GM23338 (cell line): Measurements from ENCODE around the gene HRAS. TPM values are rescaled to one million over a fixed set of nuclear protein-coding genes. Genes with fewer than 3 reads are reported as not detected.

ENCODE experiments used
- ATAC-seq: fragments of 200-7000 bp; cut with Tn5 transposase; 3 replicates; pipeline ENCODE4 v1.9.1; 2020
- DNase-seq: peaks from one replicate; pipeline ENCODE4 v3.0.0-alpha.2; 2015; ENCODE audit warnings: low spot score
- H2AFZ ChIP-seq: fragments of 200-600 bp; sonication (generic); 2 replicates; pipeline ENCODE4 v1.8.0; 2016; ENCODE audit warnings: antibody characterized with exemption, mild to moderate bottlenecking, moderate library complexity
- H3F3A ChIP-seq: fragments of 200-600 bp; sonication (generic); replicated peaks from 2 replicates; pipeline ENCODE4 v1.8.0; 2017; ENCODE audit warnings: antibody characterized with exemption, mixed run types, low read depth
- H3K27ac ChIP-seq: fragments of 200-600 bp; sonication (generic); 2 replicates; pipeline ENCODE4 v1.6.1; 2016; ENCODE audit warnings: low read depth
- H3K27me3 ChIP-seq: fragments of 200-600 bp; sonication (generic); 2 replicates; pipeline ENCODE4 v1.8.0; 2016; ENCODE audit warnings: mild to moderate bottlenecking, mixed run types, moderate library complexity; ENCODE audit not compliant: insufficient read depth
- H3K36me3 ChIP-seq: fragments of 200-600 bp; sonication (generic); 2 replicates; pipeline ENCODE4 v1.8.0; 2016; ENCODE audit warnings: mild to moderate bottlenecking; ENCODE audit not compliant: insufficient read depth
- H3K4me1 ChIP-seq: fragments of 200-600 bp; sonication (generic); 2 replicates; pipeline ENCODE4 v1.8.0; 2016; ENCODE audit warnings: mild to moderate bottlenecking, moderate library complexity; ENCODE audit not compliant: insufficient read depth
- H3K4me2 ChIP-seq: fragments of 200-600 bp; sonication (generic); 2 replicates; pipeline ENCODE4 v1.7.1; 2017; ENCODE audit warnings: mixed run types
- H3K4me3 ChIP-seq: fragments of 200-600 bp; sonication (generic); 2 replicates; pipeline ENCODE4 v1.6.1; 2016; ENCODE audit warnings: mixed run types
- H3K79me2 ChIP-seq: fragments of 200-600 bp; sonication (generic); replicated peaks from 2 replicates; pipeline ENCODE4 v1.8.0; 2017; ENCODE audit warnings: mild to moderate bottlenecking; ENCODE audit not compliant: insufficient read depth
- H3K9me2 ChIP-seq: fragments of 200-600 bp; sonication (generic); 2 replicates; pipeline ENCODE4 v1.8.0; 2017; ENCODE audit not compliant: insufficient read depth
- H4K20me1 ChIP-seq: fragments of 200-600 bp; sonication (generic); replicated peaks from 2 replicates; pipeline ENCODE4 v1.8.0; 2017; ENCODE audit warnings: mild to moderate bottlenecking; ENCODE audit not compliant: insufficient read depth
- H3K27ac Mint-ChIP-seq: 2 replicates; pipeline ENCODE4 v1.8.0; 2020; ENCODE audit warnings: inconsistent platforms, mild to moderate bottlenecking, moderate library complexity, mixed read lengths
- H3K27me3 Mint-ChIP-seq: 3 replicates; pipeline ENCODE4 v1.8.0; 2022; ENCODE audit warnings: low read depth, mild to moderate bottlenecking, moderate library complexity, mixed read lengths, inconsistent platforms; ENCODE audit not compliant: insufficient read depth, poor library complexity
- H3K36me3 Mint-ChIP-seq: 3 replicates; pipeline ENCODE4 v1.8.0; 2021; ENCODE audit warnings: low read depth, mild to moderate bottlenecking, inconsistent platforms, moderate library complexity, mixed read lengths
- H3K4me1 Mint-ChIP-seq: 3 replicates; pipeline ENCODE4 v1.8.0; 2020; ENCODE audit warnings: mild to moderate bottlenecking, inconsistent platforms, mixed read lengths
- H3K4me3 Mint-ChIP-seq: 3 replicates; pipeline ENCODE4 v1.8.0; 2021; ENCODE audit warnings: moderate library complexity, mild to moderate bottlenecking, inconsistent platforms, mixed read lengths
- H3K9me3 Mint-ChIP-seq: 3 replicates; pipeline ENCODE4 v1.8.0; 2020; ENCODE audit warnings: moderate library complexity, mild to moderate bottlenecking, inconsistent platforms, mixed read lengths
- CREB1 ChIP-seq: fragments of 250-450 bp; sonication (Bioruptor Pico); IDR thresholded peaks from 2 replicates; pipeline ENCODE4 v1.5.0; 2020; ENCODE audit warnings: low read depth, mild to moderate bottlenecking, moderate library complexity
- EZH2 ChIP-seq: fragments of 200-600 bp; sonication (generic); IDR thresholded peaks from one replicate; pipeline ENCODE4 v1.8.0; 2017; ENCODE audit warnings: antibody characterized with exemption, mild to moderate bottlenecking, low read depth; ENCODE audit not compliant: unreplicated experiment
- ZNF114 ChIP-seq: fragments of 250-450 bp; sonication (Bioruptor Pico); IDR thresholded peaks from 2 replicates; pipeline ENCODE4 v1.5.0; 2020; ENCODE audit warnings: mild to moderate bottlenecking, moderate library complexity
- ZNF331 ChIP-seq: fragments of 250-450 bp; sonication (Bioruptor Pico); IDR thresholded peaks from 2 replicates; pipeline ENCODE4 v1.5.0; 2020; ENCODE audit warnings: low read depth, mild to moderate bottlenecking, moderate library complexity
- polyA plus RNA-seq: library from polyadenylated mRNA; unstranded; fragments of >200 nt; fragmentation: Nextera tagmentation; extraction: Ambion mirVana; gene quantifications from 2 replicates; pipeline ENCODE4 v1.2.1, GENCODE V29; 2016
- total RNA-seq: library from RNA; depleted of rRNA; stranded (reverse); fragments of >200 nt; shearing (Covaris generic); gene quantifications from 2 replicates; pipeline ENCODE4 v1.2.3, GENCODE V29; 2014
- TF ChIP-seq, protein P1 (sequence below), 2 experiments: fragments of 200-600 bp in 1 of 2; sonication (generic) in 1 of 2; conservative IDR thresholded peaks; 2 replicates each; pipeline versions ENCODE4 v1.5.1 to v1.6.1; 2016 to 2017; ENCODE audit warnings: antibody characterized with exemption in 2 of 2, low read depth in 2 of 2, mild to moderate bottlenecking in 2 of 2, moderate library complexity in 1 of 2
- TF ChIP-seq, protein P2 (sequence below): IDR thresholded peaks from one replicate; pipeline ENCODE4 v1.6.1; 2018; ENCODE audit warnings: antibody characterized with exemption; ENCODE audit not compliant: unreplicated experiment
- TF ChIP-seq, protein P3 (sequence below): fragments of 250-450 bp; sonication (Bioruptor Pico); IDR thresholded peaks from 2 replicates; pipeline ENCODE4 v1.5.0; 2020; ENCODE audit warnings: mild to moderate bottlenecking, moderate library complexity

Gene HRAS
- total and polyA plus RNA-seq, 2 experiments from 2014 or later = 37.9 to 48.7 TPM

DNA sequence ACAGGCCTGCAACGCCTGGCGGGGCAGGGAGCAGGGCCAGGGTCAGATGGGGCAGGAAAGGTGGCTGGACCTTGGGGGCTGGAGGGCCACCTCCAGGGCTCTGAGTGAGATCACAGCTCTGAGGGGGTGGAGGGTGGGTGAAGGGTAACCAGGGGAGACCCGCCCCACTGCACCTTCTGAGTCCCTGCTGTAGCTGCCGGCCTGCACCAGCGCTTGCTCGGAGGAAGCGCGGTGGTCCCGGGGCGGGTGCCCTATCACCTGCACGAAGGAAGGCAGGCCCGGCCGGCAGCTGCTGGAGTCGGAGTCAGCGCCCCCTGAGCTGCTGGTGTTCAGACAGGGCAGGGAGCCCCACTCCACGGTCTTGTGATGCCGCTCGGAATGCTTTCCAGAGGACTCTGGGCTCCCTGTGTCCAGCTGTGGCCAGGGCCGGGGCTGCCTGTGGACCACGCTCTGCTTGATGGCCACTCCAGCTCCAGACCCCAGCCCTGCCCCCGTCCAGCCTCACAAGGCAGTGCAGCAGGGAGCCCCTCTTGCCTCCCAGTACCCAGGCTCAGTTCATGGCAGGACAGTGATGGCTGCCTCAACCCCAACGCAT lies 21.4 kb upstream of the HRAS start:
- ATAC-seq (no peak), DNase-seq (peak; percentile 44)
- 0 out of 2 replicates have a peak, but pooled peaks cover 4% of the 10 kb centered on the region for H3K79me2 ChIP-seq
- H2AFZ ChIP-seq = 0 out of 2 replicates have a peak overlapping the region, but pooled peaks have one; percentile 38
- TF ChIP-seq ZNF331 (no peak), EZH2 (no peak), CREB1 (CRISPR knock-in tag) (no peak), ZNF114 (no peak)
- TF ChIP-seq, protein P1, sequence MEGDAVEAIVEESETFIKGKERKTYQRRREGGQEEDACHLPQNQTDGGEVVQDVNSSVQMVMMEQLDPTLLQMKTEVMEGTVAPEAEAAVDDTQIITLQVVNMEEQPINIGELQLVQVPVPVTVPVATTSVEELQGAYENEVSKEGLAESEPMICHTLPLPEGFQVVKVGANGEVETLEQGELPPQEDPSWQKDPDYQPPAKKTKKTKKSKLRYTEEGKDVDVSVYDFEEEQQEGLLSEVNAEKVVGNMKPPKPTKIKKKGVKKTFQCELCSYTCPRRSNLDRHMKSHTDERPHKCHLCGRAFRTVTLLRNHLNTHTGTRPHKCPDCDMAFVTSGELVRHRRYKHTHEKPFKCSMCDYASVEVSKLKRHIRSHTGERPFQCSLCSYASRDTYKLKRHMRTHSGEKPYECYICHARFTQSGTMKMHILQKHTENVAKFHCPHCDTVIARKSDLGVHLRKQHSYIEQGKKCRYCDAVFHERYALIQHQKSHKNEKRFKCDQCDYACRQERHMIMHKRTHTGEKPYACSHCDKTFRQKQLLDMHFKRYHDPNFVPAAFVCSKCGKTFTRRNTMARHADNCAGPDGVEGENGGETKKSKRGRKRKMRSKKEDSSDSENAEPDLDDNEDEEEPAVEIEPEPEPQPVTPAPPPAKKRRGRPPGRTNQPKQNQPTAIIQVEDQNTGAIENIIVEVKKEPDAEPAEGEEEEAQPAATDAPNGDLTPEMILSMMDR (conservative IDR thresholded peaks at IDR 0.05; ENCODE audit: low read depth in 2 of 2) = no peak
- TF ChIP-seq, protein P2, sequence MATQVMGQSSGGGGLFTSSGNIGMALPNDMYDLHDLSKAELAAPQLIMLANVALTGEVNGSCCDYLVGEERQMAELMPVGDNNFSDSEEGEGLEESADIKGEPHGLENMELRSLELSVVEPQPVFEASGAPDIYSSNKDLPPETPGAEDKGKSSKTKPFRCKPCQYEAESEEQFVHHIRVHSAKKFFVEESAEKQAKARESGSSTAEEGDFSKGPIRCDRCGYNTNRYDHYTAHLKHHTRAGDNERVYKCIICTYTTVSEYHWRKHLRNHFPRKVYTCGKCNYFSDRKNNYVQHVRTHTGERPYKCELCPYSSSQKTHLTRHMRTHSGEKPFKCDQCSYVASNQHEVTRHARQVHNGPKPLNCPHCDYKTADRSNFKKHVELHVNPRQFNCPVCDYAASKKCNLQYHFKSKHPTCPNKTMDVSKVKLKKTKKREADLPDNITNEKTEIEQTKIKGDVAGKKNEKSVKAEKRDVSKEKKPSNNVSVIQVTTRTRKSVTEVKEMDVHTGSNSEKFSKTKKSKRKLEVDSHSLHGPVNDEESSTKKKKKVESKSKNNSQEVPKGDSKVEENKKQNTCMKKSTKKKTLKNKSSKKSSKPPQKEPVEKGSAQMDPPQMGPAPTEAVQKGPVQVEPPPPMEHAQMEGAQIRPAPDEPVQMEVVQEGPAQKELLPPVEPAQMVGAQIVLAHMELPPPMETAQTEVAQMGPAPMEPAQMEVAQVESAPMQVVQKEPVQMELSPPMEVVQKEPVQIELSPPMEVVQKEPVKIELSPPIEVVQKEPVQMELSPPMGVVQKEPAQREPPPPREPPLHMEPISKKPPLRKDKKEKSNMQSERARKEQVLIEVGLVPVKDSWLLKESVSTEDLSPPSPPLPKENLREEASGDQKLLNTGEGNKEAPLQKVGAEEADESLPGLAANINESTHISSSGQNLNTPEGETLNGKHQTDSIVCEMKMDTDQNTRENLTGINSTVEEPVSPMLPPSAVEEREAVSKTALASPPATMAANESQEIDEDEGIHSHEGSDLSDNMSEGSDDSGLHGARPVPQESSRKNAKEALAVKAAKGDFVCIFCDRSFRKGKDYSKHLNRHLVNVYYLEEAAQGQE = no peak
- TF ChIP-seq, protein P3, sequence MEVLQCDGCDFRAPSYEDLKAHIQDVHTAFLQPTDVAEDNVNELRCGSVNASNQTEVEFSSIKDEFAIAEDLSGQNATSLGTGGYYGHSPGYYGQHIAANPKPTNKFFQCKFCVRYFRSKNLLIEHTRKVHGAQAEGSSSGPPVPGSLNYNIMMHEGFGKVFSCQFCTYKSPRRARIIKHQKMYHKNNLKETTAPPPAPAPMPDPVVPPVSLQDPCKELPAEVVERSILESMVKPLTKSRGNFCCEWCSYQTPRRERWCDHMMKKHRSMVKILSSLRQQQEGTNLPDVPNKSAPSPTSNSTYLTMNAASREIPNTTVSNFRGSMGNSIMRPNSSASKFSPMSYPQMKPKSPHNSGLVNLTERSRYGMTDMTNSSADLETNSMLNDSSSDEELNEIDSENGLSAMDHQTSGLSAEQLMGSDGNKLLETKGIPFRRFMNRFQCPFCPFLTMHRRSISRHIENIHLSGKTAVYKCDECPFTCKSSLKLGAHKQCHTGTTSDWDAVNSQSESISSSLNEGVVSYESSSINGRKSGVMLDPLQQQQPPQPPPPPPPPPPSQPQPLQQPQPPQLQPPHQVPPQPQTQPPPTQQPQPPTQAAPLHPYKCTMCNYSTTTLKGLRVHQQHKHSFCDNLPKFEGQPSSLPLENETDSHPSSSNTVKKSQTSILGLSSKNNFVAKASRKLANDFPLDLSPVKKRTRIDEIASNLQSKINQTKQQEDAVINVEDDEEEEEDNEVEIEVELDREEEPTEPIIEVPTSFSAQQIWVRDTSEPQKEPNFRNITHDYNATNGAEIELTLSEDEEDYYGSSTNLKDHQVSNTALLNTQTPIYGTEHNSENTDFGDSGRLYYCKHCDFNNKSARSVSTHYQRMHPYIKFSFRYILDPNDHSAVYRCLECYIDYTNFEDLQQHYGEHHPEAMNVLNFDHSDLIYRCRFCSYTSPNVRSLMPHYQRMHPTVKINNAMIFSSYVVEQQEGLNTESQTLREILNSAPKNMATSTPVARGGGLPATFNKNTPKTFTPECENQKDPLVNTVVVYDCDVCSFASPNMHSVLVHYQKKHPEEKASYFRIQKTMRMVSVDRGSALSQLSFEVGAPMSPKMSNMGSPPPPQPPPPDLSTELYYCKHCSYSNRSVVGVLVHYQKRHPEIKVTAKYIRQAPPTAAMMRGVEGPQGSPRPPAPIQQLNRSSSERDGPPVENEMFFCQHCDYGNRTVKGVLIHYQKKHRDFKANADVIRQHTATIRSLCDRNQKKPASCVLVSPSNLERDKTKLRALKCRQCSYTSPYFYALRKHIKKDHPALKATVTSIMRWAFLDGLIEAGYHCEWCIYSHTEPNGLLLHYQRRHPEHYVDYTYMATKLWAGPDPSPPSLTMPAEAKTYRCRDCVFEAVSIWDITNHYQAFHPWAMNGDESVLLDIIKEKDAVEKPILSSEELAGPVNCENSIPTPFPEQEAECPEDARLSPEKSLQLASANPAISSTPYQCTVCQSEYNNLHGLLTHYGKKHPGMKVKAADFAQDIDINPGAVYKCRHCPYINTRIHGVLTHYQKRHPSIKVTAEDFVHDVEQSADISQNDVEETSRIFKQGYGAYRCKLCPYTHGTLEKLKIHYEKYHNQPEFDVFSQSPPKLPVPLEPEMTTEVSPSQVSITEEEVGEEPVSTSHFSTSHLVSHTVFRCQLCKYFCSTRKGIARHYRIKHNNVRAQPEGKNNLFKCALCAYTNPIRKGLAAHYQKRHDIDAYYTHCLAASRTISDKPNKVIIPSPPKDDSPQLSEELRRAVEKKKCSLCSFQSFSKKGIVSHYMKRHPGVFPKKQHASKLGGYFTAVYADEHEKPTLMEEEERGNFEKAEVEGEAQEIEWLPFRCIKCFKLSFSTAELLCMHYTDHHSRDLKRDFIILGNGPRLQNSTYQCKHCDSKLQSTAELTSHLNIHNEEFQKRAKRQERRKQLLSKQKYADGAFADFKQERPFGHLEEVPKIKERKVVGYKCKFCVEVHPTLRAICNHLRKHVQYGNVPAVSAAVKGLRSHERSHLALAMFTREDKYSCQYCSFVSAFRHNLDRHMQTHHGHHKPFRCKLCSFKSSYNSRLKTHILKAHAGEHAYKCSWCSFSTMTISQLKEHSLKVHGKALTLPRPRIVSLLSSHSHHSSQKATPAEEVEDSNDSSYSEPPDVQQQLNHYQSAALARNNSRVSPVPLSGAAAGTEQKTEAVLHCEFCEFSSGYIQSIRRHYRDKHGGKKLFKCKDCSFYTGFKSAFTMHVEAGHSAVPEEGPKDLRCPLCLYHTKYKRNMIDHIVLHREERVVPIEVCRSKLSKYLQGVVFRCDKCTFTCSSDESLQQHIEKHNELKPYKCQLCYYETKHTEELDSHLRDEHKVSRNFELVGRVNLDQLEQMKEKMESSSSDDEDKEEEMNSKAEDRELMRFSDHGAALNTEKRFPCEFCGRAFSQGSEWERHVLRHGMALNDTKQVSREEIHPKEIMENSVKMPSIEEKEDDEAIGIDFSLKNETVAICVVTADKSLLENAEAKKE (CRISPR knock-in tag) = no peak
- peaks cover 28% of the 10 kb centered on the region for H3K27me3 ChIP-seq
- H4K20me1 ChIP-seq = peaks cover 4% of the 10 kb centered on the region
- H3K36me3 ChIP-seq = no peaks in the 10 kb centered on the region
- no peaks in the 10 kb centered on the region for H3K36me3 Mint-ChIP-seq
- H3K27ac ChIP-seq = no peak overlapping the region
- H3K9me2 ChIP-seq = no peaks in the 10 kb centered on the region
- peaks cover 12% of the 10 kb centered on the region; the same call in 1 of the 2 replicates for H3F3A ChIP-seq
- peaks cover 11% of the 10 kb centered on the region for H3K4me1 Mint-ChIP-seq
- peaks cover 2% of the 10 kb centered on the region; the same call in 1 of the 3 replicates for H3K9me3 Mint-ChIP-seq
- peaks cover 10% of the 10 kb centered on the region for H3K4me1 ChIP-seq
- no peak overlapping the region for H3K27ac Mint-ChIP-seq
- peaks cover 32% of the 10 kb centered on the region for H3K27me3 Mint-ChIP-seq
- peak overlapping the region; percentile 74 for H3K4me3 ChIP-seq
- peak overlapping the region; percentile 69 for H3K4me3 Mint-ChIP-seq
- H3K4me2 ChIP-seq = peak overlapping the region; percentile 90
